GM12878 (cell line): ENCODE measurements around the gene CKB. TPM values are rescaled to one million over a fixed set of nuclear protein-coding genes. Genes with fewer than 3 reads are reported as not detected.
A peak's percentile ranks its signal among the peaks of the same experiment; 100 is the strongest.

ENCODE experiments used
- ATAC-seq: fragments of 200-7000 bp; cut with Tn5 transposase; 3 replicates; pipeline ENCODE4 v1.9.1; 2020; ENCODE audit warnings: mild to moderate bottlenecking, moderate library complexity
- BruUV-seq: library from RNA; stranded (reverse); fragments of 400-500 nt; replicated peaks from 2 replicates; lab custom pipeline; 2021; lab: Mats Ljungman, UMichigan
- CTCF ChIA-PET: fragments of 300-600 bp; sonication (Branson Sonifier 250); formaldehyde crosslinking; extraction: SDS; loops from one replicate; lab custom pipeline; 2021; ENCODE audit warnings: inconsistent platforms; lab: Yijun Ruan, JAX
- POLR2A ChIA-PET: fragments of 350-600 bp; formaldehyde crosslinking; extraction: SDS; loops from one replicate; lab custom pipeline; 2021; ENCODE audit warnings: inconsistent platforms; lab: Charles Lee
- RAD21 ChIA-PET: fragments of 300-600 bp; sonication (Branson Sonifier 250); formaldehyde crosslinking; loops from one replicate; lab custom pipeline; 2023; ENCODE audit warnings: antibody characterized with exemption; ENCODE audit not compliant: unreplicated experiment; lab: Charles Lee
- SMC1A ChIA-PET: fragments of 300-600 bp; sonication (Branson Sonifier 250); formaldehyde crosslinking; loops from one replicate; lab custom pipeline; 2023; ENCODE audit not compliant: unreplicated experiment, uncharacterized antibody; lab: Charles Lee
- DNase-seq: peaks from one replicate; pipeline ENCODE4 v3.0.0-alpha.2; 2011; ENCODE audit warnings: low read depth, low spot score
- FAIRE-seq: peaks from 3 replicates; lab custom pipeline; 2011; peaks lifted over from hg19 to GRCh38; lab: Jason Lieb, UNC
- H2AFZ ChIP-seq: 2 replicates; pipeline ENCODE4 v1.6.0; 2011; ENCODE audit warnings: low read depth, low read length, control low read depth; ENCODE audit not compliant: control insufficient read depth
- H3K27ac ChIP-seq: 2 replicates; pipeline ENCODE4 v1.5.1; 2011; ENCODE audit warnings: control low read depth; ENCODE audit not compliant: control insufficient read depth, insufficient read depth
- H3K27me3 ChIP-seq, 2 experiments: replicated peaks in 1 of 2; 2 replicates each; pipeline versions ENCODE4 v1.6.0 to v1.6.1; 2011; ENCODE audit warnings: low read length in 1 of 2; ENCODE audit not compliant: control insufficient read depth in 2 of 2, insufficient read depth in 2 of 2
- H3K36me3 ChIP-seq, 2 experiments: 2 replicates each; pipeline ENCODE4 v1.5.1; 2011; ENCODE audit warnings: low read length in 1 of 2; ENCODE audit not compliant: control insufficient read depth in 2 of 2, insufficient read depth in 2 of 2
- H3K4me1 ChIP-seq: 2 replicates; pipeline ENCODE4 v1.6.1; 2011; ENCODE audit warnings: mild to moderate bottlenecking, low read length, moderate library complexity, mixed read lengths; ENCODE audit not compliant: control insufficient read depth, insufficient read depth
- H3K4me2 ChIP-seq: 2 replicates; pipeline ENCODE4 v1.6.0; 2011; ENCODE audit warnings: control low read depth; ENCODE audit not compliant: control insufficient read depth, insufficient read depth
- H3K4me3 ChIP-seq: fragments of 200-600 bp; sonication (generic); 2 replicates; pipeline ENCODE4 v1.5.1; 2016
- H3K79me2 ChIP-seq: 2 replicates; pipeline ENCODE4 v1.6.0; 2011; ENCODE audit warnings: low read length; ENCODE audit not compliant: control insufficient read depth, insufficient read depth
- H3K9ac ChIP-seq: 2 replicates; pipeline ENCODE4 v1.8.0; 2011; ENCODE audit warnings: low read length, control low read depth, mixed read lengths; ENCODE audit not compliant: control insufficient read depth, insufficient read depth
- H3K9me3 ChIP-seq: replicated peaks from 3 replicates; pipeline ENCODE4 v1.5.1; 2011; ENCODE audit warnings: mild to moderate bottlenecking, low read length; ENCODE audit not compliant: control insufficient read depth, insufficient read depth
- H4K20me1 ChIP-seq: 2 replicates; pipeline ENCODE4 v1.6.0; 2011; ENCODE audit not compliant: control insufficient read depth, insufficient read depth
- ATF7 ChIP-seq: fragments of 450-650 bp; IDR thresholded peaks from 2 replicates; pipeline ENCODE4 v1.6.1; 2016; ENCODE audit warnings: low read depth, mild to moderate bottlenecking
- BCL11A ChIP-seq: IDR thresholded peaks from 2 replicates; pipeline ENCODE4 v1.6.1; 2011; ENCODE audit warnings: low read depth, low read length
- CBX5 ChIP-seq: sonication (generic); IDR thresholded peaks from 2 replicates; pipeline ENCODE4 v1.6.1; 2016; ENCODE audit warnings: low read depth, moderate library complexity, mild to moderate bottlenecking, inconsistent platforms
- CHD4 ChIP-seq: fragments of 200-600 bp; sonication (generic); IDR thresholded peaks from 2 replicates; pipeline ENCODE4 v1.6.1; 2016; ENCODE audit warnings: mild to moderate bottlenecking
- EED ChIP-seq: sonication (generic); IDR thresholded peaks from 2 replicates; pipeline ENCODE4 v1.6.1; 2016; ENCODE audit warnings: antibody characterized with exemption, low read depth
- HDAC2 ChIP-seq: fragments of 200-600 bp; sonication (generic); IDR thresholded peaks from 2 replicates; pipeline ENCODE4 v1.6.1; 2017
- KLF5 ChIP-seq: fragments of 450-650 bp; IDR thresholded peaks from 2 replicates; pipeline ENCODE4 v1.6.1; 2014; ENCODE audit warnings: mild to moderate bottlenecking; ENCODE audit not compliant: partially characterized antibody
- NFIC ChIP-seq: IDR thresholded peaks from 2 replicates; pipeline ENCODE4 v1.6.1; 2012; ENCODE audit warnings: low read depth, mild to moderate bottlenecking, inconsistent platforms, low read length, moderate library complexity
- NKRF ChIP-seq: fragments of 450-650 bp; conservative IDR thresholded peaks from 2 replicates; pipeline ENCODE4 v1.6.1; 2017; ENCODE audit warnings: mild to moderate bottlenecking, moderate library complexity
- RAD21 ChIP-seq: IDR thresholded peaks from 2 replicates; pipeline ENCODE4 v1.6.1; 2011; ENCODE audit warnings: mild to moderate bottlenecking, low read depth, low read length, moderate library complexity; ENCODE audit not compliant: insufficient read depth
- SMC3 ChIP-seq: IDR thresholded peaks from 2 replicates; pipeline ENCODE4 v1.6.1; 2011; ENCODE audit warnings: low read length, improper control_type of control experiment, borderline replicate concordance
- SREBF1 ChIP-seq: IDR thresholded peaks from 2 replicates; pipeline ENCODE4 v1.6.1; 2012; ENCODE audit warnings: mild to moderate bottlenecking, low read length
- SREBF2 ChIP-seq: IDR thresholded peaks from 2 replicates; pipeline ENCODE4 v1.6.1; 2012; ENCODE audit warnings: mild to moderate bottlenecking, low read length
- TCF12 ChIP-seq: IDR thresholded peaks from 2 replicates; pipeline ENCODE4 v1.6.1; 2011; ENCODE audit warnings: low read depth, mild to moderate bottlenecking, low read length
- ZNF384 ChIP-seq: IDR thresholded peaks from 2 replicates; pipeline ENCODE4 v1.6.1; 2012; ENCODE audit warnings: low read depth, mild to moderate bottlenecking, low read length, improper control_type of control experiment, borderline replicate concordance
- WGBS: methylation state at CpG from one replicate; pipeline ENCODE4 v1.1.6; 2016; ENCODE audit warnings: low lambda C conversion rate; ENCODE audit not compliant: insufficient replicate concordance, insufficient coverage; ENCODE audit errors: missing lambda C conversion rate; 5-methylcytosine and 5-hydroxymethylcytosine counted together
- in situ Hi-C: fragments of 300-500 bp; cut with MboI; formaldehyde crosslinking; loops from 9 replicates; pipeline ENCODE4 v1.14.3; 2018; ENCODE audit warnings: mixed read lengths
- intact Hi-C: fragments of 100-400 bp; cut with micrococcal nuclease; formaldehyde crosslinking; loops from one replicate; pipeline ENCODE4 v1.14.2; 2022; ENCODE audit not compliant: unreplicated experiment
- polyA plus RNA-seq, 11 experiments: library from polyadenylated mRNA; depleted of rRNA in 4 of 11; unstranded in 6 of 11; stranded (reverse) in 5 of 11; fragments of >200 nt; fragmentation: Nextera tagmentation in 4 of 11; fragmentation: Illumina TruSeq in 1 of 11; extraction: Ambion mirVana in 4 of 11; extraction: Trizol in 1 of 11; gene quantifications; 1 replicate in 1 of 11; 2 replicates in 10 of 11; pipeline versions ENCODE4 v1.2.1 to v1.2.3, GENCODE V29; 2011 to 2016; ENCODE audit warnings: inconsistent platforms in 2 of 11, missing spikeins in 2 of 11, low read depth in 1 of 11
- total RNA-seq, 4 experiments: library from RNA; depleted of rRNA in 3 of 4; stranded (reverse); fragments of >200 nt in 3 of 4; fragmentation: Illumina TruSeq in 1 of 4; extraction: Trizol in 1 of 4; gene quantifications; 2 replicates each; pipeline versions ENCODE4 v1.2.1 to v1.2.3, GENCODE V29; 2013 to 2021
- TF ChIP-seq, protein P1 (sequence below), 3 experiments: IDR thresholded peaks in 2 of 3; conservative IDR thresholded peaks in 1 of 3; 2 replicates each; pipeline ENCODE4 v1.5.1; 2011; ENCODE audit warnings: low read depth in 3 of 3, low read length in 3 of 3, mild to moderate bottlenecking in 3 of 3, control low read depth in 2 of 3, moderate library complexity in 2 of 3, inconsistent platforms in 1 of 3, mixed read lengths in 1 of 3; ENCODE audit not compliant: control insufficient read depth in 2 of 3, insufficient read depth in 1 of 3; ENCODE audit errors: extremely low read depth in 1 of 3
- TF ChIP-seq, protein P2 (sequence below): IDR thresholded peaks from 2 replicates; pipeline ENCODE4 v1.6.1; 2011; ENCODE audit warnings: borderline replicate concordance, low read depth, mild to moderate bottlenecking, moderate library complexity, mixed read lengths, low read length; ENCODE audit not compliant: insufficient read depth; ENCODE audit errors: extremely low read length

Gene CKB
- total and polyA plus RNA-seq, 10 of the 15 experiments (the other 5 are each of a cell fraction or from before 2014, with no cell fraction given), result 0.40 to 6.1 (median 2.3) TPM

- H3K36me3 ChIP-seq, result peaks cover 4 to 23% of the 10 kb centered on the region in 2 experiments
Observed at GRCh38 chr14:103488960-103489359, 33.7 kb downstream of the CKB start.

GRCh38 chr14:103488071-103488470, 34.6 kb downstream of the CKB start:
- SMC1A ChIA-PET, result interaction anchor here (1.2 kb wide), 1 partner anchor 38 kb away, joined by 3 read pairs; no protein-coding TSS in a partner anchor
- DNase-seq (no peak), FAIRE-seq (no peak), ATAC-seq (no peak)
- H2AFZ ChIP-seq, result no peak overlapping the region
- in situ Hi-C loops, result no loop called here
- no TSS peak for BruUV-seq
- no peak overlapping the region for H3K9ac ChIP-seq
- H3K36me3 ChIP-seq, result peaks cover 3 to 23% of the 10 kb centered on the region in 2 experiments
- H3K9me3 ChIP-seq, result no peaks in the 10 kb centered on the region
- CTCF ChIA-PET, result interaction anchor here (1.6 kb wide), 1 partner anchor 12 kb away, joined by 6 read pairs; no protein-coding TSS in a partner anchor
- H3K27ac ChIP-seq, result no peak overlapping the region
- no peaks in the 10 kb centered on the region for H3K79me2 ChIP-seq
- 86% methylated on average over 6 of the region's 6 CpGs for WGBS
- H3K27me3 ChIP-seq, result no peaks in the 10 kb centered on the region
- no peak overlapping the region for H3K4me2 ChIP-seq
- POLR2A ChIA-PET, result no interaction called here
- H3K4me1 ChIP-seq, result no peaks in the 10 kb centered on the region
- RAD21 ChIA-PET, result no interaction called here
- H4K20me1 ChIP-seq, result no peaks in the 10 kb centered on the region
- no peak overlapping the region for H3K4me3 ChIP-seq
- intact Hi-C loops, result no loop called here
- TF ChIP-seq ZNF384 (no peak), SREBF2 (no peak), KLF5 (no peak), NKRF (no peak), NFIC (no peak), TCF12 (no peak), SREBF1 (no peak), ATF7 (no peak), BCL11A (no peak)
- TF ChIP-seq, protein P1, sequence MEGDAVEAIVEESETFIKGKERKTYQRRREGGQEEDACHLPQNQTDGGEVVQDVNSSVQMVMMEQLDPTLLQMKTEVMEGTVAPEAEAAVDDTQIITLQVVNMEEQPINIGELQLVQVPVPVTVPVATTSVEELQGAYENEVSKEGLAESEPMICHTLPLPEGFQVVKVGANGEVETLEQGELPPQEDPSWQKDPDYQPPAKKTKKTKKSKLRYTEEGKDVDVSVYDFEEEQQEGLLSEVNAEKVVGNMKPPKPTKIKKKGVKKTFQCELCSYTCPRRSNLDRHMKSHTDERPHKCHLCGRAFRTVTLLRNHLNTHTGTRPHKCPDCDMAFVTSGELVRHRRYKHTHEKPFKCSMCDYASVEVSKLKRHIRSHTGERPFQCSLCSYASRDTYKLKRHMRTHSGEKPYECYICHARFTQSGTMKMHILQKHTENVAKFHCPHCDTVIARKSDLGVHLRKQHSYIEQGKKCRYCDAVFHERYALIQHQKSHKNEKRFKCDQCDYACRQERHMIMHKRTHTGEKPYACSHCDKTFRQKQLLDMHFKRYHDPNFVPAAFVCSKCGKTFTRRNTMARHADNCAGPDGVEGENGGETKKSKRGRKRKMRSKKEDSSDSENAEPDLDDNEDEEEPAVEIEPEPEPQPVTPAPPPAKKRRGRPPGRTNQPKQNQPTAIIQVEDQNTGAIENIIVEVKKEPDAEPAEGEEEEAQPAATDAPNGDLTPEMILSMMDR (IDR thresholded peaks at IDR 0.05 in 2 of 3, conservative IDR thresholded peaks at IDR 0.05 in 1 of 3; ENCODE audit: control insufficient read depth in 2 of 3, extremely low read depth in 1 of 3, insufficient read depth in 1 of 3, low read depth in 3 of 3, low read length in 3 of 3), result no peak

More at GRCh38 chr14:103488960-103489359, 33.7 kb downstream of the CKB start:
- H3K27me3 ChIP-seq, result no peaks in the 10 kb centered on the region
- H4K20me1 ChIP-seq, result no peaks in the 10 kb centered on the region
- H3K4me1 ChIP-seq, result no peaks in the 10 kb centered on the region
- no peak for ATAC-seq
- DNase-seq, result no peak
- ChIA-PET SMC1A (no interaction called here), CTCF (interaction anchor here (0.6 to 2.3 kb wide), 3 partner anchors 10 to 302 kb away, joined by 3 to 7 read pairs (median 4); no protein-coding TSS in a partner anchor), POLR2A (no interaction called here)
- H2AFZ ChIP-seq, result no peak overlapping the region
- no peak overlapping the region for H3K27ac ChIP-seq
- H3K4me3 ChIP-seq, result no peak overlapping the region
- in situ Hi-C loops, result no loop called here
- TF ChIP-seq SREBF2, result no peak
- TF ChIP-seq RAD21, result no peak
- TF ChIP-seq BCL11A, result no peak
- no peak for TF ChIP-seq EED
- no peak for TF ChIP-seq CHD4
- no peak for TF ChIP-seq CBX5
- no peak for TF ChIP-seq HDAC2
- TF ChIP-seq, protein P2, sequence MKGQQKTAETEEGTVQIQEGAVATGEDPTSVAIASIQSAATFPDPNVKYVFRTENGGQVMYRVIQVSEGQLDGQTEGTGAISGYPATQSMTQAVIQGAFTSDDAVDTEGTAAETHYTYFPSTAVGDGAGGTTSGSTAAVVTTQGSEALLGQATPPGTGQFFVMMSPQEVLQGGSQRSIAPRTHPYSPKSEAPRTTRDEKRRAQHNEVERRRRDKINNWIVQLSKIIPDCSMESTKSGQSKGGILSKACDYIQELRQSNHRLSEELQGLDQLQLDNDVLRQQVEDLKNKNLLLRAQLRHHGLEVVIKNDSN, result no peak
- no peak for TF ChIP-seq SMC3
- TF ChIP-seq, all 136 proteins: peak for 0
- RAD21 ChIA-PET, result no interaction called here
- no peaks in the 10 kb centered on the region for H3K9me3 ChIP-seq
- no peak overlapping the region for H3K4me2 ChIP-seq
- no peak for FAIRE-seq
- no peaks in the 10 kb centered on the region for H3K79me2 ChIP-seq
- WGBS, result 98% methylated on average over 2 of the region's 2 CpGs
- BruUV-seq, result TSS peak; percentile 32
- intact Hi-C loops, result no loop called here
- H3K9ac ChIP-seq, result no peak overlapping the region
